ENCODE data around the gene DLG4. TPM values are rescaled to one million over a fixed set of nuclear protein-coding genes. Genes with fewer than 3 reads are reported as not detected.

Gene DLG4
- polyA plus RNA-seq, 2 donors, result 3.2 to 11.8 TPM

- no peaks in the 10 kb centered on the region for H3K36me3 ChIP-seq (ENCODE audit: control insufficient read depth in 2 of 2, insufficient read depth in 2 of 2, low read length in 1 of 2)
- peaks cover 0 to 10% of the 10 kb centered on the region in 2 donors for H3K4me1 ChIP-seq (ENCODE audit: control insufficient read depth in 2 of 2, insufficient read depth in 2 of 2, low read length in 1 of 2)
- H3K27me3 ChIP-seq (ENCODE audit: control insufficient read depth in 1 of 2, insufficient read depth in 2 of 2, low read length in 2 of 2), result no peaks in the 10 kb centered on the region
- H3K27ac ChIP-seq (ENCODE audit: low read depth in 2 of 2, low read length in 1 of 2), result no peak overlapping the region
- no peaks in the 10 kb centered on the region for H3K9me3 ChIP-seq (ENCODE audit: control insufficient read depth in 2 of 2, insufficient read depth in 1 of 2, low read depth in 1 of 2, low read length in 1 of 2)
- WGBS, 2 donors, result 73 to 78% methylated on average over 11 of the region's 11 CpGs
- H3K4me3 ChIP-seq (ENCODE audit: low read depth in 1 of 2, low read length in 2 of 2), result no peak overlapping the region
Observed at GRCh38 chr17:7144213-7144612, 75.4 kb downstream of the DLG4 start.

- no peaks in the 10 kb centered on the region for H3K27me3 ChIP-seq (ENCODE audit: control insufficient read depth in 1 of 2, insufficient read depth in 2 of 2, low read length in 2 of 2)
- H3K27ac ChIP-seq (ENCODE audit: low read depth in 2 of 2, low read length in 1 of 2), result peak overlapping the region; percentile 72 to 90
- no peaks in the 10 kb centered on the region for H3K36me3 ChIP-seq (ENCODE audit: control insufficient read depth in 2 of 2, insufficient read depth in 2 of 2, low read length in 1 of 2)
- no peak overlapping the region for H3K4me3 ChIP-seq (ENCODE audit: low read depth in 1 of 2, low read length in 2 of 2)
- peaks cover 0 to 8% of the 10 kb centered on the region in 2 donors for H3K4me1 ChIP-seq (ENCODE audit: control insufficient read depth in 2 of 2, insufficient read depth in 2 of 2, low read length in 1 of 2)
- H3K9me3 ChIP-seq (ENCODE audit: control insufficient read depth in 2 of 2, insufficient read depth in 1 of 2, low read depth in 1 of 2, low read length in 1 of 2), result no peaks in the 10 kb centered on the region
- 40 to 41% methylated on average over 10 of the region's 10 CpGs for WGBS, 2 donors
Observed at GRCh38 chr17:7141824-7142223, 77.8 kb downstream of the DLG4 start.

GRCh38 chr17:7139400-7139799 lies 80.2 kb downstream of the DLG4 start:
- no peak overlapping the region for H3K4me3 ChIP-seq (ENCODE audit: low read depth in 1 of 2, low read length in 2 of 2)
- WGBS, 2 donors, result 57 to 63% methylated on average over 10 of the region's 10 CpGs
- peak overlapping the region; percentile 52 to 92 for H3K27ac ChIP-seq (ENCODE audit: low read depth in 2 of 2, low read length in 1 of 2)
- H3K9me3 ChIP-seq (ENCODE audit: control insufficient read depth in 2 of 2, insufficient read depth in 1 of 2, low read depth in 1 of 2, low read length in 1 of 2), result no peaks in the 10 kb centered on the region
- H3K36me3 ChIP-seq (ENCODE audit: control insufficient read depth in 2 of 2, insufficient read depth in 2 of 2, low read length in 1 of 2), result no peaks in the 10 kb centered on the region
- peaks cover 0 to 8% of the 10 kb centered on the region in 2 donors for H3K4me1 ChIP-seq (ENCODE audit: control insufficient read depth in 2 of 2, insufficient read depth in 2 of 2, low read length in 1 of 2)
- no peaks in the 10 kb centered on the region for H3K27me3 ChIP-seq (ENCODE audit: control insufficient read depth in 1 of 2, insufficient read depth in 2 of 2, low read length in 2 of 2)

- Histone ChIP-seq H3K4me1 (ENCODE audit: control insufficient read depth in 2 of 2, insufficient read depth in 2 of 2, low read length in 1 of 2) (peaks cover 0 to 8% of the 10 kb centered on the region in 2 donors), H3K9me3 (ENCODE audit: control insufficient read depth in 2 of 2, insufficient read depth in 1 of 2, low read depth in 1 of 2, low read length in 1 of 2) (no peaks in the 10 kb centered on the region), H3K27me3 (ENCODE audit: control insufficient read depth in 1 of 2, insufficient read depth in 2 of 2, low read length in 2 of 2) (no peaks in the 10 kb centered on the region), H3K36me3 (ENCODE audit: control insufficient read depth in 2 of 2, insufficient read depth in 2 of 2, low read length in 1 of 2) (no peaks in the 10 kb centered on the region), H3K4me3 (ENCODE audit: low read depth in 1 of 2, low read length in 2 of 2) (no peak overlapping the region), H3K27ac (ENCODE audit: low read depth in 2 of 2, low read length in 1 of 2) (peak overlapping the region; percentile 52 to 92)
- 56 to 59% methylated on average over 7 of the region's 7 CpGs for WGBS, 2 donors
Observed at GRCh38 chr17:7138800-7139381, 80.7 kb downstream of the DLG4 start.

GRCh38 chr17:7137171-7137943 lies 82.3 kb downstream of the DLG4 start:
- H3K9me3 ChIP-seq (ENCODE audit: control insufficient read depth in 2 of 2, insufficient read depth in 1 of 2, low read depth in 1 of 2, low read length in 1 of 2), result no peaks in the 10 kb centered on the region
- no peaks in the 10 kb centered on the region for H3K36me3 ChIP-seq (ENCODE audit: control insufficient read depth in 2 of 2, insufficient read depth in 2 of 2, low read length in 1 of 2)
- WGBS, 2 donors, result 35 to 37% methylated on average over 13 of the region's 13 CpGs
- no peaks in the 10 kb centered on the region for H3K27me3 ChIP-seq (ENCODE audit: control insufficient read depth in 1 of 2, insufficient read depth in 2 of 2, low read length in 2 of 2)
- no peak overlapping the region for H3K4me3 ChIP-seq (ENCODE audit: low read depth in 1 of 2, low read length in 2 of 2)
- peaks cover 0 to 8% of the 10 kb centered on the region in 2 donors for H3K4me1 ChIP-seq (ENCODE audit: control insufficient read depth in 2 of 2, insufficient read depth in 2 of 2, low read length in 1 of 2)
- H3K27ac ChIP-seq (ENCODE audit: low read depth in 2 of 2, low read length in 1 of 2), result peak overlapping the region in 1 of 2 donors; percentile 82

Other genes with a start within 250 kb of the DLG4 start
- 10 to 100 TPM; 54.4 to 66.5 TPM for gene ALOX12, start 223.8 kb downstream of the DLG4 start, polyA plus RNA-seq
- 100 to 1,000 TPM; 216 to 253 TPM for gene RNASEK, start 207.2 kb downstream of the DLG4 start, polyA plus RNA-seq
- 1 to 10 TPM; 1.5 to 1.8 TPM for gene BCL6B, start 196.8 kb downstream of the DLG4 start, polyA plus RNA-seq
- 1 to 10 TPM; 4.8 TPM for gene SLC16A13, start 183.8 kb downstream of the DLG4 start, polyA plus RNA-seq
- gene SLC16A11, start 175.7 kb downstream of the DLG4 start, polyA plus RNA-seq, result 1 to 10 TPM; 1.9 to 2.3 TPM
- 1 to 10 TPM; 1.7 to 6.0 TPM for gene CLEC10A, start 139.6 kb downstream of the DLG4 start, polyA plus RNA-seq
- gene ASGR2, start 105.0 kb downstream of the DLG4 start, polyA plus RNA-seq, result under 1 TPM; 0.24 to 1.00 TPM
- gene ASGR1, start 40.5 kb downstream of the DLG4 start, polyA plus RNA-seq, result 1 to 10 TPM in 1 of 2 donors, under 1 TPM in 1; 0.84 to 2.0 TPM
- 100 to 1,000 TPM; 484 to 979 TPM for gene ACADVL, start 102 bp upstream of the DLG4 start, polyA plus RNA-seq
- gene DVL2, start 14.7 kb upstream of the DLG4 start, polyA plus RNA-seq, result 10 to 100 TPM; 20.8 to 32.2 TPM
- 10 to 100 TPM; 22.4 to 29.6 TPM for gene PHF23, start 19.6 kb upstream of the DLG4 start, polyA plus RNA-seq
- gene GABARAP, start 22.6 kb upstream of the DLG4 start, polyA plus RNA-seq, result 100 to 1,000 TPM; 354 to 393 TPM
- gene CTDNEP1, start 31.9 kb upstream of the DLG4 start, polyA plus RNA-seq, result 10 to 100 TPM; 42.4 to 58.5 TPM
- 10 to 100 TPM; 14.7 to 39.0 TPM for gene ELP5, start 32.4 kb upstream of the DLG4 start, polyA plus RNA-seq
- 100 to 1,000 TPM; 271 to 275 TPM for gene CLDN7, start 42.6 kb upstream of the DLG4 start, polyA plus RNA-seq
- 1 to 10 TPM; 5.4 to 7.6 TPM for gene SLC2A4, start 61.9 kb upstream of the DLG4 start, polyA plus RNA-seq
- gene YBX2, start 74.8 kb upstream of the DLG4 start, polyA plus RNA-seq, result 10 to 100 TPM in 1 of 2 donors, 1 to 10 TPM in 1; 2.8 to 13.0 TPM
- 100 to 1,000 TPM; 597 to 599 TPM for gene EIF5A, start 87.8 kb upstream of the DLG4 start, polyA plus RNA-seq
- 10 to 100 TPM; 54.5 to 56.5 TPM for gene GPS2, start 95.5 kb upstream of the DLG4 start, polyA plus RNA-seq
- gene NEURL4, start 109.5 kb upstream of the DLG4 start, polyA plus RNA-seq, result 10 to 100 TPM; 15.7 to 32.1 TPM
- 1 to 10 TPM; 5.3 to 9.7 TPM for gene ACAP1, start 116.7 kb upstream of the DLG4 start, polyA plus RNA-seq
- 10 to 100 TPM; 39.3 to 75.9 TPM for gene KCTD11, start 132.3 kb upstream of the DLG4 start, polyA plus RNA-seq
- under 1 TPM in 1 of 2 donors, not detected in 1; 0.18 TPM for gene TMEM95, start 135.3 kb upstream of the DLG4 start, polyA plus RNA-seq
- 1 to 10 TPM; 6.1 to 9.3 TPM for gene TNK1, start 161.3 kb upstream of the DLG4 start, polyA plus RNA-seq
- 10 to 100 TPM; 24.7 to 31.0 TPM for gene PLSCR3, start 174.7 kb upstream of the DLG4 start, polyA plus RNA-seq
- gene TMEM256, start 184.3 kb upstream of the DLG4 start, polyA plus RNA-seq, result 100 to 1,000 TPM; 105 to 158 TPM
- 1 to 10 TPM; 4.2 to 5.5 TPM for gene NLGN2, start 188.0 kb upstream of the DLG4 start, polyA plus RNA-seq
- not detected for gene SPEM1, start 200.5 kb upstream of the DLG4 start, polyA plus RNA-seq
- gene SPEM2, start 205.8 kb upstream of the DLG4 start, polyA plus RNA-seq, result not detected
- not detected for gene SPEM3, start 209.0 kb upstream of the DLG4 start, polyA plus RNA-seq
- 1 to 10 TPM; 6.8 to 9.8 TPM for gene TMEM102, start 215.6 kb upstream of the DLG4 start, polyA plus RNA-seq
- 10 to 100 TPM in 1 of 2 donors, 1 to 10 TPM in 1; 5.6 to 16.5 TPM for gene FGF11, start 219.7 kb upstream of the DLG4 start, polyA plus RNA-seq
- gene CHRNB1, start 225.2 kb upstream of the DLG4 start, polyA plus RNA-seq, result 1 to 10 TPM; 7.0 to 7.4 TPM

Data from esophagus (tissue), 2 donors.